Activated CD4-positive, alpha-beta T cell treated with anti-CD3 and anti-CD28 coated beads, Interleukin-2, amount 50 U/mL, for 48 hours (primary cell): ENCODE results near the gene FOXG1.

Experiments used
- DNase-seq, 2 experiments: peaks; one replicate each; pipeline ENCODE4 v3.0.0-alpha.2; 2020

The FOXG1 gene

DNA sequence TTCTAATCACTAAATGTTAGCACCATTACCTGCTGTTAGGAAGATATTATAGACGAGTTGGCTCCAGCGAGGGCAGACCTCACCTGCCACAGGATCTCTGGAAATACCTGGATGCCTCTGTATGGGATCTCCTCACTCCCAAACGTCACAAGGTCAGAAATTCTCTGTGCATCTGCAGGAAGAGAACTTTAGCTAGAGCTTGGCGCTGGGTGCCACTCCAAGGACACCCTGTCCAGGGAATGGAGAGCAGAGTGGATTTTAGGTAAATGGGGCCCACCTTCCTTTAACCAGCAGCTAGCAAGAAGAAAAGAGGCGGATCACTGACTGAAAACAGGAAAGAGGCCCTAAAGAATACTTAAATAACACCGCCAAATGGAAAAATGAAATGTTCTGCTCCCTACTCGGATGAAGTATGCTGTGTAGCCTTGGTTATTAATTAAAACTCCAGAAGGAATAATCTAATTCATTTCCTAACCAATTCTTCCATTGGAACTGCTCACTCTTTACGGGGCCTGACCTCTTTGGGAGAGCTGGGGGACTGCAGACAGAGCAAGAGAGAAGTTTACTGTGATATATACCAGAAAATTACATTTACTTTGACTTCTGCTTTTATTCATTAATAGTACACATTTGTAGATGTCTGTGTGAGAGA lies 4.2 kb upstream of the FOXG1 start:
- no peak for DNase-seq

DNA sequence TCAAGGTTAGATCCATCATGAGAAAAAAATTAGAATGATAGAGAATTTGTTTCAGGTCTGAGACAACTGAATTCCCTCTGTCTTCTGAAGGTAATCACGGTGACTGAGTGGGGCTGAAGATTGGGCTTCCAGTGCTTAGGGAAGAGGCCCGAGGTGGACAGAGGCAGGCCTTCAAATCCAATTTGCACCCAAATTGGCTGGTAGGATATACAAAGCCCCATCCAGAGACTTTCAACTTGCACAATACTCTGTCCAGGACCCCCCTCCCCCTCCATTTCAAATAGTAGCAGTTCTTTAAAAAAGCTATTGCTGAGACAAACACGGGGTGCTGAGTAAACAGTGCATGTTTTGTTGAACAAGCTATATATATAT lies 3.6 kb upstream of the FOXG1 start:
- DNase-seq: no peak

DNA sequence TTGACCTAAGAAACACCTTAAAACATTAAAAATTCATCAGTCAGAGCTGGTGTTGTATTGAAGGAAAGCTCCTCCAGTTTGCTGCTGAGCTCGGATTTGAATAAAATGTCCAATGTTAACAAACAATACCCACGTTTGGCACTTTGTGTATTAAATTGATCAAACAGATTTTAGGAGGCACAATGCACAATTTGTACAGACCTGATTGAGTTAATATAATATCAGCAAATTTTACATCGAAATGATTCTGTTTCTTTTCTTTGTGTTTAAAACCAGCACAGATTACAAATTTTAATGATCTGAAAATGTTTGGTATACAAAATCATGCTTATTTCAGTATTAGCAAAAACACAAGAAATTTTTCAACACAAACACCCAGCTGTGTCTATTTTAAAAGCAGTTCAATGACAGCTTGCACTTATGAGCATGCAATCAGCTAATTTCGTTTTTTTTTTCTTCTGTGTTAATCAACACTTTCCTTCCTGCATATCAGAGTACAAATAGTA lies 2.8 kb upstream of the FOXG1 start:
- DNase-seq: no peak

DNA sequence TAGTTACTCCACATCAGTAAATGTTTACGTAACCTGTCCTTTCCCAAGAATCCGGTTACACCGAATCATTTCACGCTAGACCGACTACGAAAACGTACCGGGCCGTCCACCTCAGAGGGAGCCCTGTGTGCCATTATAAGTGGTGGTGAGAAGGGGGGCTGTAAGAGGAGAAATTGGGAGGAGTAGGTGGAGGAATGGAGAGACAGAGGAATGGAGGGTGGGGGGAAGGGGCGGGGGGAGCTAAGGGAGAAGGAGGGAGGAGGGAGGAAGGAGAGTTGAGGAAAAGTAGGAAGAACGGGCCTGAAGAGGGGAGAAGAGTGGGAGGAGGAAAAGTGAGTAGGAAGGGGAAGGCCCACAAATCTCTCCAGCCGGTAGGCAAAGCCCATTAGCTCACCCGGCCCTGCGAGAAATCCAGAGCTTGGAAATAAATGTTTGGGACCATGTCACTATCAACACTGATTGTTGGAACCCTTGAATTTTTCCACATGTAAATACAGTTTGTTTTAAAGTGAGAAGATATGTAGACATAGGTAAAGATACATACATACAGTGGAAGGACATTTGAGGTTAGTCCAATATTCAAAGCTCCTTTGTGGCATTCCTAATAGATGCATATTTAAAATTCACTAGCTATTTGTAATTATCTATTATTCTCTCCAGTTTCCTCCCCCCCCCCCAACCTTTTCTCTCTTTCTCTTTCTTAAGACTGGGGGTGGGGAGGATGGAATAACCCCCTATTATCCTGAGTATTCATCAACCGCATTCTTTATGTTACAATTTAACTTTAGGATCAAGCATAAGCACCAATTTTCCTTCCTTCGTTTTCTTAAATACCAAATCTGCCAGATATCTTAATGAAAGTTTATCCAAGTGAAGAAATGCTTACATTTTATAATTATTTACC lies 2.1 kb upstream of the FOXG1 start:
- no peak for DNase-seq

DNA sequence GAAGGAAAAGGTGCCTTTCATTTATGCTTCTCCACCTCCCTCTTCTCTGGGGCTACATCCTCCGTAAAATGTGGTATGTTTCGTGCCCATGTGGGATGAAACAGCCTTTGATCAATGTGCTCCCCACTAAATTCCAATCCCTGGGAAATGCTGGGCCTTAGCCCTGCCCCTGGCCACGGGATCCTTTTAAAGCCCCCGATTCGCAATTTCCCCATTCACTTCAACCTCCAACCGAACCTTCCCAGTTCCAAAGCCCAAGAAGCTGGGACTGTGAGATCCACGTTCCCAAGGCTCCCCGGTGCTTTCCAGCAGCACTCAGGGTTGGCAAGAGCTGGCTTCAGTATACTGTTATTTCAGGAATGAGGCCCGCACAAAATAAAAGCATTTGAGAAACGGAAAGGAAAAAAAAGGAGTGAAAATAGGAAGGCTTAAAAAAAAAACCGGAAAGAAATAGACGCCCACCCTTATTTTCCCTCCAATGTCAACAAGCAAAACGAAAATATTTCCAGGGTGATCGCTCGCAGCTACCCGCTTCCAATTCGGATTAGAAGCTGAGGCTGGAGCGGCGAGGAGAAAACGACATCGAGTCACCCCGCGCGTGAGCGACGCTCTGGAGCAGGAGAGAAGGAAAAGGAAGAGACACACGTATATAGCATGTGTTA lies 1.3 kb upstream of the FOXG1 start:
- no peak for DNase-seq

DNA sequence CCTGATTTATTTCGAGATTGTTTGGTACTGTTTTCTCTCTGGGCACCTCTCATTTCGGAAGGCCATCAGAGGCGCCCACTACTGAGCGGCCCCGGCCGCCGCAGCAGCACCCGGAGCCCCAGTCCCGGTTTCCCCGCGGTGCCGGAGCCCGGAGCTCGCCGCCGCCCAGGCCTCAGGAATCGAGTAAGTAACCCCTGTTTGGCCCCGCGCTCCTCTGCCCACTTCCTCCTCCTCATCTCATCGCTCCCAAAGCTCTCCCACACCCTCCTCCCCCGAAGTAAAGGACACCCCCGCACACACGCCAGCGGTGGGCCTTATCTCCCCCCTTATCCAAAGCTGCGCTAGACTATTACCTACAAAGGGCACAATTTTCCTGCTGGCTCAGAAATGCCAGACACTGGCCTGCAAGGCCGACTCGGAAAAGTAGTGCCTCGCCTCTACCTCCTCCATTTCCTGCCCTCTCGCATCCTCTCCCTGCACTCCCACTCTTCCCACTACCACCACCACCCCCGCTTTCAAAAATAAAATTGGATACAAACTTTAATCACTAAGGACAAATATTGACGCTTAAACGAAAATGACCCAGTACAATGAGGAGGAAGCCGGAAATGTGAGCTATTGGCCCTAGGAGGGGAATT lies 637 bp upstream of the FOXG1 start:
- DNase-seq: no peak

DNA sequence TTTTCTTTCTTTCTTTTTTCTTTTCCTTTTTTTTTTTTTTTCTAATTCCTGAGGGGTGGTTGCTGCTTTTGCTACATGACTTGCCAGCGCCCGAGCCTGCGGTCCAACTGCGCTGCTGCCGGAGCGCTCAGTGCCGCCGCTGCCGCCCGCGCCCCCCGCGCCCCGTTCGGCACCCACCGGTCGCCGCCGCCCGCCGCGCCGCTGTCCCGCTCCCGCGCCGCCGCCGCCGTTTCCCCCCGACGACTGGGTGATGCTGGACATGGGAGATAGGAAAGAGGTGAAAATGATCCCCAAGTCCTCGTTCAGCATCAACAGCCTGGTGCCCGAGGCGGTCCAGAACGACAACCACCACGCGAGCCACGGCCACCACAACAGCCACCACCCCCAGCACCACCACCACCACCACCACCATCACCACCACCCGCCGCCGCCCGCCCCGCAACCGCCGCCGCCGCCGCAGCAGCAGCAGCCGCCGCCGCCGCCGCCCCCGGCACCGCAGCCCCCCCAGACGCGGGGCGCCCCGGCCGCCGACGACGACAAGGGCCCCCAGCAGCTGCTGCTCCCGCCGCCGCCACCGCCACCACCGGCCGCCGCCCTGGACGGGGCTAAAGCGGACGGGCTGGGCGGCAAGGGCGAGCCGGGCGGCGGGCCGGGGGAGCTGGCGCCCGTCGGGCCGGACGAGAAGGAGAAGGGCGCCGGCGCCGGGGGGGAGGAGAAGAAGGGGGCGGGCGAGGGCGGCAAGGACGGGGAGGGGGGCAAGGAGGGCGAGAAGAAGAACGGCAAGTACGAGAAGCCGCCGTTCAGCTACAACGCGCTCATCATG lies 654 bp downstream of the FOXG1 start:
- no peak for DNase-seq

DNA sequence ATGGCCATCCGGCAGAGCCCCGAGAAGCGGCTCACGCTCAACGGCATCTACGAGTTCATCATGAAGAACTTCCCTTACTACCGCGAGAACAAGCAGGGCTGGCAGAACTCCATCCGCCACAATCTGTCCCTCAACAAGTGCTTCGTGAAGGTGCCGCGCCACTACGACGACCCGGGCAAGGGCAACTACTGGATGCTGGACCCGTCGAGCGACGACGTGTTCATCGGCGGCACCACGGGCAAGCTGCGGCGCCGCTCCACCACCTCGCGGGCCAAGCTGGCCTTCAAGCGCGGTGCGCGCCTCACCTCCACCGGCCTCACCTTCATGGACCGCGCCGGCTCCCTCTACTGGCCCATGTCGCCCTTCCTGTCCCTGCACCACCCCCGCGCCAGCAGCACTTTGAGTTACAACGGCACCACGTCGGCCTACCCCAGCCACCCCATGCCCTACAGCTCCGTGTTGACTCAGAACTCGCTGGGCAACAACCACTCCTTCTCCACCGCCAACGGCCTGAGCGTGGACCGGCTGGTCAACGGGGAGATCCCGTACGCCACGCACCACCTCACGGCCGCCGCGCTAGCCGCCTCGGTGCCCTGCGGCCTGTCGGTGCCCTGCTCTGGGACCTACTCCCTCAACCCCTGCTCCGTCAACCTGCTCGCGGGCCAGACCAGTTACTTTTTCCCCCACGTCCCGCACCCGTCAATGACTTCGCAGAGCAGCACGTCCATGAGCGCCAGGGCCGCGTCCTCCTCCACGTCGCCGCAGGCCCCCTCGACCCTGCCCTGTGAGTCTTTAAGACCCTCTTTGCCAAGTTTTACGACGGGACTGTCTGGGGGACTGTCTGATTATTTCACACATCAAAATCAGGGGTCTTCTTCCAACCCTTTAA lies 1.5 kb downstream of the FOXG1 start:
- DNase-seq: no peak

DNA sequence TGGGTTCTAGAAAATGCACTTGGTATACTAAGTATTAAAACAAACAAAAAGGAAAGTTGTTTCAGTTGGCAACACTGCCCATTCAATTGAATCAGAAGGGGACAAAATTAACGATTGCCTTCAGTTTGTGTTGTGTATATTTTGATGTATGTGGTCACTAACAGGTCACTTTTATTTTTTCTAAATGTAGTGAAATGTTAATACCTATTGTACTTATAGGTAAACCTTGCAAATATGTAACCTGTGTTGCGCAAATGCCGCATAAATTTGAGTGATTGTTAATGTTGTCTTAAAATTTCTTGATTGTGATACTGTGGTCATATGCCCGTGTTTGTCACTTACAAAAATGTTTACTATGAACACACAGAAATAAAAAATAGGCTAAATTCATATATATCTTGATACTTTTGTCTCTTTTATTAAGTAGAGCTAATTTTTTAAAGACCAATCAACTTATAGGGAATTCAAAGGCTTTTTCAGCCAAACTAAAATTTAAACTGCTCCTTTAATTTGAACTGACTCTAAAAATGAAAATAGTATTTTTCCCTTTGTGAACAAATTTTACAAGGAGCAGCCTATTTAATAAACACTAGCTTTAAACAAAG lies 2.8 kb downstream of the FOXG1 start:
- DNase-seq: no peak

DNA sequence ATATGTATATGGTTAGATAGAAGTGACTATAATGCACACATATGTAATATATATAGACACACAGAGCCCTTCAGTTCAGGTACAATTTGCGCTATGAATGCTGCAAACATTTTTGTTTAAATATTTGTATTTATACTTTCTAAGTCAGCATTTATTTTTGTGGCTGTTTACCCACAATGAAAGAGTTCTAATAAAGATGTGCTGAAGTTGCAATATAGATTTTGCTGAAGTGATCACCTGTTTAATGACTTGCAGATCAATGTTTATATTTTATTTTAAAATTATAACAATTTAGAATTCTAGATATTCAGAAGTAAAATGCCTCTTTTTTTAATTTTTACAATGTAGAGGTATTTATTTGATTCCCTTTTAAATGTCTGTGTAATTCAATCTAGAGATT lies 3.5 kb downstream of the FOXG1 start:
- no peak for DNase-seq

DNA sequence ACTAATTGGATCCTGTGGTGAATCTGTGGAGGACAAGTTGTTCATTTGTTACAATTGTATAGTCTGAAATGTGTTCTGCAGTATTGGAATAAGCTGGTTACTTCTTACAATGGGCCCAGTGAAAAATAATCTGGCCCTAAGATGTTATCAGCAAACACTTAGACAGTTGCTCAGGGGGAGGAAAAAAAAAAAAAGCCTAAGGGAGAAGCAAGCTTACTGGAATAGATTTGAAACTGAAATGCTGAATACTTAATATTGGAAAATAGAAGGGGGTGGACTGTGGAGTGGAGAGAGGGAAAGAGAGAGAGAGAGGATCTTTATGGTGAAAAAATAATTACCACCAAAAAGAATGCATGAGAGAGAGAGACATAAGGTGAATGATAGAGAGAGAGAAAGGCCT lies 4.0 kb downstream of the FOXG1 start:
- no peak for DNase-seq

DNA sequence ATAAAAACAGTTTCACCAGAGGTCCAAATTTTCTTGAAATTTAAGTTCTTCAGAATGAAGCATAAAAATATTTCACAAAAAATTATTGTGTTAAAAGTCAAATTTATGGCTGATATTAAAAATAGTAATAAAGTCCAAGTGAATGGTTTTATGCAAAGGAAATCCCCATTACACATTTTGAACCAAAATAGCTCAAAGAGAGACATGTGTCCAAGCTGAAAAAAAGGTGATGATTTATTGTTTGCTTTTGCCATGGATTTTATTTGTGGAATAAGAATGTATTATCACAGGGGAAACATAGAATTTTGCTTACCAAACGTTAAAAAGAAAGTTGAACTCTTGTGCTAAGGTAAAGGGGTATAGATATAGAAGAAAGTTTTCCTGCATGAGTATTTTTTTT lies 4.6 kb downstream of the FOXG1 start:
- no peak for DNase-seq

DNA sequence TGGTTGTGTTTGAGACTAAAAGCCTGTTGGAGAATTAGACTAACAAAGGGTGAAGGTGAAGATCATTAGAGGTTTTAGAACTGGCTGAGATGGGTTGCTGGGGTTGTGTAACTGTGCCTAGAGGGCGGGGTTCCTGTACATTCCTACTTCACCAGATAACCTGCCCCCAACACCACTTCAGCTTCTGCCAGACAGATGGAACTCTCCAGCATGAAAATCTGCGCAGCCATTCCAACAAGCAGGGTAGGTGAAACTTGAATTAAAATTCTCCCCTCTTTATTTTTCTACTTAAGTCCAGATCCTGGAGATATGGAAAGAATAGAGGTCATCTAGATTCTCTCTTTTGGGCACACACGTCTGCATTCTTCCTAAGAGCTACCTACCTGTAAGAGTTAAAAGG lies 6.0 kb downstream of the FOXG1 start:
- DNase-seq: no peak

DNA sequence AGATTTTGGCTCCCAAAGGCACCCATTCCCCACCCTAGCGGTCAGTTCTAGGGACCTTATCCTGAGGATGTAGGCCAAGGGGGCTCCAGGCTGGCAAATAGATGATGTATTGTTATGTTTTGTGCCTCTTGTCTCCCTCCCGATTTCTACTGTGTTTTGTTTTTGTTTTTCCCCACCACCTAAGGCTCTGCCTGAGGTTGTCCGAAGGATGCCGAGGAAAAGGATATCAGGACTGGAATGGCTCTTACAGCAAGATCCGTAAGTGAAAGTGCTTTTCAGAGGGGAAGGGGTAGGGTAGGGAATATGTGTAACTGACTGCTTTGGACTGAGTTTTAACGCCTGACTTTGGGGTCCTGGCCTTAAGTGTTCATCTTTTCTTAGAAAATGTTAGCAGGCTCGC lies 6.6 kb downstream of the FOXG1 start:
- no peak for DNase-seq

DNA sequence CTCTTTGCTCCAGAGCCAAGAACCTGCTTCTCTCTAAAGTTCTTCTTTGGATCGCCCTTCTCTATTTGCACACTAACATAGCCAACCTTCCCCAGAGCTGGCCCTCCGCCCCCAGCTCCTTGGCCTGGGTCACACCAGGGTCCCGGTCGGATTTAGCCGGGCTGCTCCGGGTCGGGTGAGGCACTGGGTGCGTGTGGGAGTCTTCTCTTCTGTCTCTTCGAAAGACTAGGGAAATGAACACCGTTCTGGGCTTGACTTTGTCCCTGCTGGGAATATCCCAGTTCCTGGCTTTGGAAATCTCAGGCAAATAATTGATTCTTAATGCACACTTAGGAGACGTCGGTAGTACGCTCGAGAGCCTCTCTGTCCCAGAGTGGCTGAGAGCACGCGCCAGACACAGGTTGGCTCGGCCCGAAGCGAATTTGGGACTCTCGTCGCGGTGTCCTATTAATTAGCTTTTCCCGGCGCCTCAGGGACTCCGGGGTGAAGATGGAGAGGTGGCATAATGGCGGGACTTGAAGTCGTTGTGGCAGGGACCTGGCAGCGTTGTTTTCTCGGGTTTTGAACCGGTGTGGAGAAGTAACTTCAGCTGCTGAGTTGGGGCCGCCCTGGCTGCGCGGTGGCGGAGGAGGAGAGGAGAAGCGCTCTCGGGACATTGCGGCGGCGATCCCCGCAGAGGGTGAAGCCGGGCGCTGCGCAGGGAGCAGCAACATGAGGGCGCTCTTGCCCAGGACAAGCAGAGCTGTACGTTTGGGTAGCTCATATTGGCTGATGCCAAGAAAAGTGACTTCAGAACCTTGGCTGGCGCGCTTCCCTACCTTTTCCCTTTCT lies 7.5 kb downstream of the FOXG1 start:
- no peak for DNase-seq

DNA sequence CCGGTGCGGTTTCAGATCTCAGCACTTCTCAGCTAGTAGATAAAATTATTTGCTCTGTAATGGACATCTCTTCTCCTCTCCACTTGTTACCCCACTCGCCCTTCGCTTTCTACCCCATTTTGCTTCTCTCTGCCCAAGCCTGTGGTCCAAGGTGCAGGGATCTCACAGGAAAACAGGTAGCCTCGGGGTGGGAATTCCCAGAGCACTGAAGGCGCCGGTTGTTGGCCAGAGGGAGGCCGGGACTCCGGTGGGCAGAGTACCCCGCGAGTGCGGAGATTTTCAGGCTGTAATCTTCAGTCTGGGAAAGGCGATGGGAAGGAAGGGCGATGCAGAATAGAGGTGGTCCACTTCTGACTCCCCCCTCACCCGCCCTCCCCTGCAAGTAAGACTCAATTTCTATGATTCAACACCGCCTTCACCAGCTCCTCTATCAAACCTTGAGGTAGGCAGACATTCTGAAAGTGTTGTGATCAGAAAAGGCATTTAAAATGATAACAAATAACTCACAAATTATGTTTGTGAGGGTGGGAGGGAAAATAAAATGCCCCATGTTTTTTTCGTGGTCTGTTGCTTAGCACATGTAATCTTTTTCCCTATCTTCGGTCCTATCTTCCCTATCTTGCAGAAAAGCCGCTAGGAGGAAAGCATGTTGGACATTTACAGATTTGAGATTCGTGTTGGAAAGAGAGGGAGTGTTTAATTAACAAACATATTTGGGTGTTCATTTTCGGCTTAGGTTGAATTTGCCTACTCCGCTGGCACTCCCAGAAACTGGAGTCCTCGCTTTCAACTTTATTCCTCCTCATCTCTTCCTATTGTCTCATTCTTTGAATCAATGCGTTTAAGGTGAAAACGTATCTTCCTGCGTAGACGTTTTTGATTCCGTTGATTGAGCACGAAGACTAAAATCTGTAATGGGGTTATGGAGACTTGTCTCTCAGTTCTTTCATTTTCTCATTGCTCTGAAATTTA lies 8.5 kb downstream of the FOXG1 start:
- no peak for DNase-seq

DNA sequence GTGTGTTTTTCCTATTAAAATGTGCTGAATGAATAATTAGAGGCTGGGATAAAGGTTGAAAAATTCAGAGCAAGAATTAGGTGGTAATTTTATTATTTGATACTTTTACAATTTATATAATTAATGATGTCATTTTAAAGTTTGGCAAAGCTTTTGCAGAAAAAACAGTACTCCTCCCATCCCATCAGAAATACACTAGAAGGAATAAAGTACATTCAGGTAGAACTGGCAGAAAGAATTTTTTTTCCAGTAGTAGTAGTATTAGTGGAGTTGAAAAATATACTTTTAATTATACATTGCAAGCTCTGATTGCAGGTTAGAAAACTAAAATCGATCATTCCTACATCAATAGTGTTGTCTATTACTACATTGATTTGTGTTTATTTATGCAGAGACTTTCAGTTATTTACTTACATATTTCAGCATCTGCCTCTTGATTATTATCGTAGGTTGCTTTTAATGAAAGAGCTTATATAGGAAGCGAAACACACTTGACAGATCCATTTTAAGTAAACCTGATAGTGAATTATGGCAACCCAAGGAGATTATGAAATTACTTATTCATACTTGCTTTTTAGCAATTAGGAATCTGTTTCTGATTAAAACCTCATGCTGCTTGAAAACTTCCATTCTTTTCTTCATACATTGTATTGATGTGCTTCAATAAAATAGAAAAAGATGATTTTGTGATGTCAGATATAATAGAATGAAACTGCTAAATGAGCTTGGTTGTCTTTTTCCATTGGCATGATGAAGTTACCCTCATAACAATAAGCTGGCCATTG lies 10.1 kb downstream of the FOXG1 start:
- DNase-seq: no peak
